WTC11 (cell line): ENCODE data around the gene AIFM2. TPM values are rescaled to one million over a fixed set of nuclear protein-coding genes. Genes with fewer than 3 reads are reported as not detected.

ENCODE experiments used
- ATAC-seq: fragments of 200-7000 bp; cut with Tn5 transposase; 2 replicates; pipeline ENCODE4 v1.10.0; 2021; ENCODE audit warnings: mild to moderate bottlenecking, moderate library complexity
- CTCF ChIA-PET: fragments of 300-600 bp; sonication (Branson Sonifier 250); formaldehyde crosslinking; loops from one replicate; lab custom pipeline; 2021; ENCODE audit warnings: antibody characterized with exemption; lab: Charles Lee
- POLR2A ChIA-PET: fragments of 350-600 bp; sonication (Branson Sonifier 250); formaldehyde crosslinking; loops from one replicate; lab custom pipeline; 2021; ENCODE audit warnings: antibody characterized with exemption; lab: Charles Lee
- DNase-seq: peaks from one replicate; pipeline ENCODE4 v3.0.0; 2021; ENCODE audit warnings: low spot score
- H3K27ac Mint-ChIP-seq: 2 replicates; pipeline ENCODE4 v1.8.0; 2021; ENCODE audit warnings: mixed read lengths
- H3K27me3 Mint-ChIP-seq: 2 replicates; pipeline ENCODE4 v1.8.0; 2021; ENCODE audit warnings: low read depth, mild to moderate bottlenecking, moderate library complexity, mixed read lengths
- H3K36me3 Mint-ChIP-seq: 2 replicates; pipeline ENCODE4 v1.8.0; 2021; ENCODE audit warnings: mixed read lengths
- H3K4me1 Mint-ChIP-seq: 2 replicates; pipeline ENCODE4 v1.8.0; 2022; ENCODE audit warnings: mixed read lengths
- H3K4me3 Mint-ChIP-seq: 2 replicates; pipeline ENCODE4 v1.8.0; 2021; ENCODE audit warnings: mild to moderate bottlenecking, moderate library complexity, mixed read lengths
- H3K9me3 Mint-ChIP-seq: 2 replicates; pipeline ENCODE4 v1.8.0; 2021; ENCODE audit warnings: mixed read lengths
- AR ChIP-seq: fragments of 250-450 bp; sonication (Bioruptor Pico); IDR thresholded peaks from 2 replicates; pipeline ENCODE4 v1.9.0; 2021; ENCODE audit warnings: mild to moderate bottlenecking
- ATF1 ChIP-seq: sonication (generic); formaldehyde crosslinking; IDR thresholded peaks from 2 replicates; pipeline ENCODE4 v1.8.1; 2023; ENCODE audit warnings: mild to moderate bottlenecking, moderate library complexity, missing genetic modification reagents
- CTCF ChIP-seq: fragments of 200-600 bp; IDR thresholded peaks from 2 replicates; pipeline ENCODE4 v1.8.0; 2022; ENCODE audit warnings: antibody characterized with exemption
- E2F4 ChIP-seq: sonication (generic); formaldehyde crosslinking; IDR thresholded peaks from 2 replicates; pipeline ENCODE4 v1.8.1; 2022; ENCODE audit warnings: low read depth, mild to moderate bottlenecking, moderate library complexity, missing genetic modification reagents, borderline replicate concordance
- E2F5 ChIP-seq: sonication (generic); formaldehyde crosslinking; IDR thresholded peaks from 2 replicates; pipeline ENCODE4 v1.8.1; 2022; ENCODE audit warnings: mild to moderate bottlenecking, moderate library complexity, missing genetic modification reagents
- ELF4 ChIP-seq: sonication (generic); formaldehyde crosslinking; IDR thresholded peaks from 2 replicates; pipeline ENCODE4 v1.8.1; 2022; ENCODE audit warnings: low read depth, mild to moderate bottlenecking, moderate library complexity, missing genetic modification reagents
- EMX1 ChIP-seq: fragments of 250-450 bp; sonication (Bioruptor Pico); IDR thresholded peaks from 2 replicates; pipeline ENCODE4 v1.8.0; 2021; ENCODE audit warnings: mild to moderate bottlenecking
- ERG ChIP-seq: fragments of 250-450 bp; sonication (Bioruptor Pico); IDR thresholded peaks from 2 replicates; pipeline ENCODE4 v1.8.0; 2021; ENCODE audit warnings: mild to moderate bottlenecking
- GTF2I ChIP-seq: fragments of 250-450 bp; sonication (Bioruptor Pico); conservative IDR thresholded peaks from 2 replicates; pipeline ENCODE4 v1.4.0; 2021; ENCODE audit warnings: mild to moderate bottlenecking
- HMGXB4 ChIP-seq: sonication (generic); formaldehyde crosslinking; IDR thresholded peaks from 2 replicates; pipeline ENCODE4 v1.8.1; 2023; ENCODE audit warnings: mild to moderate bottlenecking, moderate library complexity, missing genetic modification reagents
- MXD4 ChIP-seq: fragments of 250-450 bp; sonication (Bioruptor Pico); IDR thresholded peaks from 2 replicates; pipeline ENCODE4 v1.8.0; 2021; ENCODE audit warnings: mild to moderate bottlenecking, moderate library complexity, borderline replicate concordance
- NFYB ChIP-seq: sonication (generic); formaldehyde crosslinking; conservative IDR thresholded peaks from 2 replicates; pipeline ENCODE4 v1.8.0; 2022; ENCODE audit warnings: low read depth, missing genetic modification reagents
- NR2C2 ChIP-seq: sonication (generic); formaldehyde crosslinking; IDR thresholded peaks from 2 replicates; pipeline ENCODE4 v1.8.0; 2022; ENCODE audit warnings: mild to moderate bottlenecking, missing genetic modification reagents
- OVOL2 ChIP-seq: fragments of 250-450 bp; sonication (Bioruptor Pico); IDR thresholded peaks from 2 replicates; pipeline ENCODE4 v1.9.0; 2021; ENCODE audit warnings: mild to moderate bottlenecking, borderline replicate concordance
- TCF7 ChIP-seq: sonication (generic); formaldehyde crosslinking; IDR thresholded peaks from 2 replicates; pipeline ENCODE4 v1.8.0; 2022; ENCODE audit warnings: mild to moderate bottlenecking, low read depth, missing genetic modification reagents, moderate library complexity
- TP53 ChIP-seq: sonication (generic); formaldehyde crosslinking; IDR thresholded peaks from 2 replicates; pipeline ENCODE4 v1.8.1; 2023; ENCODE audit warnings: mild to moderate bottlenecking, missing genetic modification reagents
- ZBTB21 ChIP-seq: sonication (generic); formaldehyde crosslinking; IDR thresholded peaks from 2 replicates; pipeline ENCODE4 v1.8.1; 2023; ENCODE audit warnings: mild to moderate bottlenecking, missing genetic modification reagents, borderline replicate concordance
- ZNF121 ChIP-seq: sonication (generic); formaldehyde crosslinking; IDR thresholded peaks from 2 replicates; pipeline ENCODE4 v1.8.0; 2023; ENCODE audit warnings: missing genetic modification reagents
- ZNF138 ChIP-seq: sonication (generic); formaldehyde crosslinking; conservative IDR thresholded peaks from 2 replicates; pipeline ENCODE4 v1.8.1; 2022; ENCODE audit warnings: mild to moderate bottlenecking, moderate library complexity, missing genetic modification reagents
- ZNF396 ChIP-seq: fragments of 250-450 bp; sonication (Bioruptor Pico); IDR thresholded peaks from 2 replicates; pipeline ENCODE4 v1.8.0; 2021; ENCODE audit warnings: mild to moderate bottlenecking, moderate library complexity, borderline replicate concordance
- ZSCAN18 ChIP-seq: fragments of 250-450 bp; sonication (Bioruptor Pico); IDR thresholded peaks from 2 replicates; pipeline ENCODE4 v2.1.2; 2022; ENCODE audit warnings: mild to moderate bottlenecking, moderate library complexity
- total RNA-seq: library from RNA; stranded (reverse); gene quantifications from 3 replicates; pipeline ENCODE4 v1.2.3, GENCODE V29; 2021

AIFM2 gene
- total RNA-seq, 1 experiment from 2014 or later: 4.4 TPM

- H3K27ac Mint-ChIP-seq: no peak overlapping the region
- peaks cover 22% of the 10 kb centered on the region for H3K9me3 Mint-ChIP-seq
- H3K36me3 Mint-ChIP-seq: peaks cover 2% of the 10 kb centered on the region; the same call in 1 of the 2 replicates
- TF ChIP-seq ZBTB21 (no peak), ZSCAN18 (CRISPR knock-in tag) (no peak), TCF7 (CRISPR knock-in tag) (no peak), CTCF (no peak), ZNF138 (CRISPR knock-in tag) (no peak), E2F4 (CRISPR knock-in tag) (no peak), OVOL2 (no peak), ATF1 (CRISPR knock-in tag) (no peak), TP53 (CRISPR knock-in tag) (no peak), AR (CRISPR knock-in tag) (no peak), ZNF121 (CRISPR knock-in tag) (no peak), ERG (CRISPR knock-in tag) (no peak), ELF4 (CRISPR knock-in tag) (no peak), NR2C2 (CRISPR knock-in tag) (no peak), EMX1 (CRISPR knock-in tag) (no peak)
- H3K4me1 Mint-ChIP-seq: peaks cover 2% of the 10 kb centered on the region; the same call in 1 of the 2 replicates
- peaks cover 11% of the 10 kb centered on the region for H3K27me3 Mint-ChIP-seq
- H3K4me3 Mint-ChIP-seq: no peak overlapping the region
- no peak for DNase-seq
- CTCF ChIA-PET: no interaction called here
- ATAC-seq: no peak
- POLR2A ChIA-PET: no interaction called here
Observed at GRCh38 chr10:70178139-70178725, 45.6 kb upstream of the AIFM2 start.

GRCh38 chr10:70176441-70176840 is 43.8 kb upstream of the AIFM2 start:
- ATAC-seq (no peak), DNase-seq (no peak)
- no peak overlapping the region for H3K27ac Mint-ChIP-seq
- H3K9me3 Mint-ChIP-seq: peaks cover 22% of the 10 kb centered on the region
- ChIA-PET CTCF (interaction anchor here (0.9 to 2.3 kb wide), 3 partner anchors 31 to 89 kb away, joined by 4 to 10 read pairs (median 5); partner anchors contain the start of gene TYSND1), POLR2A (no interaction called here)
- peaks cover 2% of the 10 kb centered on the region; the same call in 1 of the 2 replicates for H3K36me3 Mint-ChIP-seq
- peaks cover 2% of the 10 kb centered on the region; the same call in 1 of the 2 replicates for H3K4me1 Mint-ChIP-seq
- peaks cover 8% of the 10 kb centered on the region for H3K27me3 Mint-ChIP-seq
- no peak overlapping the region for H3K4me3 Mint-ChIP-seq
- TF ChIP-seq ZNF121 (CRISPR knock-in tag) (no peak), ZNF396 (CRISPR knock-in tag) (no peak), NFYB (CRISPR knock-in tag) (no peak), MXD4 (CRISPR knock-in tag) (no peak), E2F5 (CRISPR knock-in tag) (no peak), ATF1 (CRISPR knock-in tag) (no peak), NR2C2 (CRISPR knock-in tag) (no peak), HMGXB4 (CRISPR knock-in tag) (no peak), GTF2I (no peak)
